ENCODE data around the gene MMP14.

The MMP14 gene

GRCh38 chr14:22870811-22871223, 34.4 kb downstream of the MMP14 start:
- H3K4me3 ChIP-seq (ENCODE audit: low read depth, low read length), result peak overlapping the region; percentile 90
- TF ChIP-seq, protein P1, sequence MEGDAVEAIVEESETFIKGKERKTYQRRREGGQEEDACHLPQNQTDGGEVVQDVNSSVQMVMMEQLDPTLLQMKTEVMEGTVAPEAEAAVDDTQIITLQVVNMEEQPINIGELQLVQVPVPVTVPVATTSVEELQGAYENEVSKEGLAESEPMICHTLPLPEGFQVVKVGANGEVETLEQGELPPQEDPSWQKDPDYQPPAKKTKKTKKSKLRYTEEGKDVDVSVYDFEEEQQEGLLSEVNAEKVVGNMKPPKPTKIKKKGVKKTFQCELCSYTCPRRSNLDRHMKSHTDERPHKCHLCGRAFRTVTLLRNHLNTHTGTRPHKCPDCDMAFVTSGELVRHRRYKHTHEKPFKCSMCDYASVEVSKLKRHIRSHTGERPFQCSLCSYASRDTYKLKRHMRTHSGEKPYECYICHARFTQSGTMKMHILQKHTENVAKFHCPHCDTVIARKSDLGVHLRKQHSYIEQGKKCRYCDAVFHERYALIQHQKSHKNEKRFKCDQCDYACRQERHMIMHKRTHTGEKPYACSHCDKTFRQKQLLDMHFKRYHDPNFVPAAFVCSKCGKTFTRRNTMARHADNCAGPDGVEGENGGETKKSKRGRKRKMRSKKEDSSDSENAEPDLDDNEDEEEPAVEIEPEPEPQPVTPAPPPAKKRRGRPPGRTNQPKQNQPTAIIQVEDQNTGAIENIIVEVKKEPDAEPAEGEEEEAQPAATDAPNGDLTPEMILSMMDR (IDR thresholded peaks at IDR 0.05; ENCODE audit: low read depth, low read length), result no peak

GRCh38 chr14:22871224-22872032, 35.0 kb downstream of the MMP14 start, which contains the start of gene LRP10:
LRP10 (plus strand) TSS chr14:22871740; CDS start chr14:22872304, 564 bp downstream.
- TF ChIP-seq, protein P1 (IDR thresholded peaks at IDR 0.05; ENCODE audit: low read depth, low read length), result no peak
- peak within 1 kb of the TSS; percentile 90 for H3K4me3 ChIP-seq (ENCODE audit: low read depth, low read length)

- peak overlapping the region; percentile 90 for H3K4me3 ChIP-seq (ENCODE audit: low read depth, low read length)
- TF ChIP-seq, protein P1 (IDR thresholded peaks at IDR 0.05; ENCODE audit: low read depth, low read length), result peak; percentile 94
These were observed 35.8 kb downstream of the MMP14 start for GRCh38 chr14:22872033-22872832.

DNA sequence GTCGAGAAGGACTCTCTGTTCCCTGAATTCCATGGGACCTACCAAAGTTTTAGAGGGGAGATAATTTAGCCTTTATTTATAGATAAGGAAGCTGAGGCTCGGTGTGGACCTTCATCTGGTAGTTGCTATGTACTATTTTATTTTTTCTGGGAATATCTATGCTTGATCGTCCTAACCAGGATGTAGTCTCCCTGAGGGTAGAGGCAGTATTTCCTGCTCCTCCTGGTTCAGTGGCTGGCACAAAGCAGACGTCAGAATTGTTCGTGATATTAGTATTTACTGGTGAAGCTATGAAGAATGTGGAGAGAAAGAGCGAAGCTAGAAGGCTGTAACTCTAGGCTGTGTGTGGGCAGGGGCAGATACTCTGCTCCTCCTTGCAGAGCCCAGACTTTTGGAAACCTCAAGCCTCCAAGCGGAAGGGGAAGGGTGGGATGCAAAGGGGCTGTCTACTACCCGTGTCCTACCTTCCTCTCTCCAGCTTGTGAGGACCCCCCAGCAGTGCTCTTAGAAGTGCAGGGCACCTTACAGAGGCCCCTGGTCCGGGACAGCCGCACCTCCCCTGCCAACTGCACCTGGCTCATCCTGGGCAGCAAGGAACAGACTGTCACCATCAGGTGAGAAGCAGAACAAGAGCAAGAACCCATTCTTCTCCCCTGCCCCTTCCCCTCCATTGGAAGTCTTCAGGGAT, 36.6 kb downstream of the MMP14 start:
- TF ChIP-seq, protein P1 (IDR thresholded peaks at IDR 0.05; ENCODE audit: low read depth, low read length), result no peak
- peak overlapping the region; percentile 90 for H3K4me3 ChIP-seq (ENCODE audit: low read depth, low read length)

DNA sequence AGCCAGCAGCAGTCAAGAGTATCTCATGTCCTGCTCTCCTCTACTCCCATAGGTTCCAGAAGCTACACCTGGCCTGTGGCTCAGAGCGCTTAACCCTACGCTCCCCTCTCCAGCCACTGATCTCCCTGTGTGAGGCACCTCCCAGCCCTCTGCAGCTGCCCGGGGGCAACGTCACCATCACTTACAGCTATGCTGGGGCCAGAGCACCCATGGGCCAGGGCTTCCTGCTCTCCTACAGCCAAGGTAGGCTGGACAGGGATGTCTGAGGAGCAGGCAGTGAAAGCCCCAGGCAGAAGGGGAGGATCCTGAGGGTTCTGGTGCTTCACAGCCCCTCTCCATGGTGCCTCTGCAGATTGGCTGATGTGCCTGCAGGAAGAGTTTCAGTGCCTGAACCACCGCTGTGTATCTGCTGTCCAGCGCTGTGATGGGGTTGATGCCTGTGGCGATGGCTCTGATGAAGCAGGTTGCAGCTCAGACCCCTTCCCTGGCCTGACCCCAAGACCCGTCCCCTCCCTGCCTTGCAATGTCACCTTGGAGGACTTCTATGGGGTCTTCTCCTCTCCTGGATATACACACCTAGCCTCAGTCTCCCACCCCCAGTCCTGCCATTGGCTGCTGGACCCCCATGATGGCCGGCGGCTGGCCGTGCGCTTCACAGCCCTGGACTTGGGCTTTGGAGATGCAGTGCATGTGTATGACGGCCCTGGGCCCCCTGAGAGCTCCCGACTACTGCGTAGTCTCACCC, 38.8 kb downstream of the MMP14 start:
- H3K4me3 ChIP-seq (ENCODE audit: low read depth, low read length), result no peak overlapping the region
- TF ChIP-seq, protein P1 (IDR thresholded peaks at IDR 0.05; ENCODE audit: low read depth, low read length), result no peak

DNA sequence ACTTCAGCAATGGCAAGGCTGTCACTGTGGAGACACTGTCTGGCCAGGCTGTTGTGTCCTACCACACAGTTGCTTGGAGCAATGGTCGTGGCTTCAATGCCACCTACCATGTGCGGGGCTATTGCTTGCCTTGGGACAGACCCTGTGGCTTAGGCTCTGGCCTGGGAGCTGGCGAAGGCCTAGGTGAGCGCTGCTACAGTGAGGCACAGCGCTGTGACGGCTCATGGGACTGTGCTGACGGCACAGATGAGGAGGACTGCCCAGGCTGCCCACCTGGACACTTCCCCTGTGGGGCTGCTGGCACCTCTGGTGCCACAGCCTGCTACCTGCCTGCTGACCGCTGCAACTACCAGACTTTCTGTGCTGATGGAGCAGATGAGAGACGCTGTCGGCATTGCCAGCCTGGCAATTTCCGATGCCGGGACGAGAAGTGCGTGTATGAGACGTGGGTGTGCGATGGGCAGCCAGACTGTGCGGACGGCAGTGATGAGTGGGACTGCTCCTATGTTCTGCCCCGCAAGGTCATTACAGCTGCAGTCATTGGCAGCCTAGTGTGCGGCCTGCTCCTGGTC, 39.4 kb downstream of the MMP14 start:
- TF ChIP-seq, protein P1 (IDR thresholded peaks at IDR 0.05; ENCODE audit: low read depth, low read length), result no peak
- no peak overlapping the region for H3K4me3 ChIP-seq (ENCODE audit: low read depth, low read length)
